ENCODE data around the gene CCDC27. TPM values are rescaled to one million over a fixed set of nuclear protein-coding genes. Genes with fewer than 3 reads are reported as not detected.

CCDC27 gene
- total RNA-seq, 1 experiment from 2014 or later = not detected

- TF ChIP-seq YY1 (IDR thresholded peaks at IDR 0.05; ENCODE audit: extremely low read depth, insufficient replicate concordance, low read depth, low read length) (no peak), FOSL1 (IDR thresholded peaks at IDR 0.05; ENCODE audit: low read depth) (no peak)
Observed at GRCh38 chr1:3735027-3735681, 17.1 kb upstream of the CCDC27 start (continued).

GRCh38 chr1:3735688-3736087, 16.6 kb upstream of the CCDC27 start:
- no peaks in the 10 kb centered on the region for H3K4me1 ChIP-seq (ENCODE audit: control insufficient read depth in 1 of 2, insufficient read depth in 2 of 2, low read length in 2 of 2)
- no peak overlapping the region for H3K4me3 ChIP-seq (replicated peaks in 1 of 2; ENCODE audit: low read depth in 1 of 2, low read length in 2 of 2)
- ChIA-PET CTCF (no interaction called here), POLR2A (no interaction called here), RAD21 (ENCODE audit: low non-redundant PET in 1 of 2, low total read pairs in 2 of 2, uncharacterized antibody in 2 of 2, unreplicated experiment in 2 of 2) (no interaction called here)
- no peak overlapping the region for H2AFZ ChIP-seq (ENCODE audit: low read depth, low read length, poor library complexity, severe bottlenecking)
- no peaks in the 10 kb centered on the region for H3K79me2 ChIP-seq (ENCODE audit: insufficient read depth, low read length)
- intact Hi-C loops (cut with micrococcal nuclease) = no loop called here
- DNase-seq (ENCODE audit: low read depth, low spot score) = no peak
- H3K27ac ChIP-seq (ENCODE audit: low read depth, low read length) = no peak overlapping the region
- H3K9ac ChIP-seq (ENCODE audit: low read length) = no peak overlapping the region
- no TSS peak for BruUV-seq (replicated peaks)
- H3K9me3 ChIP-seq (ENCODE audit: control insufficient read depth in 1 of 2, insufficient read depth in 1 of 2, low read depth in 1 of 2, low read length in 2 of 2) = no peaks in the 10 kb centered on the region
- TF ChIP-seq ELF1 (IDR thresholded peaks at IDR 0.05; ENCODE audit: borderline replicate concordance, low read depth) = no peak
- no peaks in the 10 kb centered on the region for H3K36me3 ChIP-seq (ENCODE audit: control insufficient read depth in 1 of 2, insufficient read depth in 2 of 2, low read length in 2 of 2)
- no peaks in the 10 kb centered on the region for H3K9me2 ChIP-seq (ENCODE audit: insufficient read depth)
- no peaks in the 10 kb centered on the region for H3K27me3 ChIP-seq (ENCODE audit: insufficient read depth, low read length)
- H3K4me2 ChIP-seq (ENCODE audit: low read length) = no peak overlapping the region
- no peaks in the 10 kb centered on the region for H4K20me1 ChIP-seq (ENCODE audit: insufficient read depth)
- ATAC-seq = no peak

DNA sequence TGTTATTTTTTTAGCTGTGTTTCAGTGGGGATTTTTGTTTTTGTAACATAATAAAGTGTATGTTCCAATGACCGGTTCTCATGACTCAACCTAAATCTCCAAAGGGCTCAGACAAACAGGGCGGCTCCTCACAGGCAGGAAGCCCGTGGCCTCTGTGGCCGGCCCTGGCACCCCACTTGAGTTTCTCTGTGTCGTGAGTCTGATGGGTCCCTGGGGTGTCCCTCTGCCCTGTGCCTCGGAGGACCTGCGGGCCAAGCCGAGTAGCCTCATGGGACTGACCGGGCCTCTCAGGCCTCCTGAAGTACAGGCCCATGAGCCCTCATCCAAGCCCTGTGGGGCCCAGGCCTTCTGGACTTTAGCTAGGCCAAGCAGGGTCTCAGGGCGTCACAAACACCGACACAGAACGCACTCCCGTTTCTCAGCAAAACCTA, 16.1 kb upstream of the CCDC27 start:
- Histone ChIP-seq H4K20me1 (ENCODE audit: insufficient read depth) (no peaks in the 10 kb centered on the region), H3K9ac (ENCODE audit: low read length) (no peak overlapping the region), H3K9me3 (ENCODE audit: control insufficient read depth in 1 of 2, insufficient read depth in 1 of 2, low read depth in 1 of 2, low read length in 2 of 2) (no peaks in the 10 kb centered on the region), H3K9me2 (ENCODE audit: insufficient read depth) (no peaks in the 10 kb centered on the region), H3K27ac (ENCODE audit: low read depth, low read length) (no peak overlapping the region), H3K4me3 (replicated peaks in 1 of 2; ENCODE audit: low read depth in 1 of 2, low read length in 2 of 2) (no peak overlapping the region), H3K4me1 (ENCODE audit: control insufficient read depth in 1 of 2, insufficient read depth in 2 of 2, low read length in 2 of 2) (no peaks in the 10 kb centered on the region), H3K79me2 (ENCODE audit: insufficient read depth, low read length) (no peaks in the 10 kb centered on the region), H3K27me3 (ENCODE audit: insufficient read depth, low read length) (no peaks in the 10 kb centered on the region), H3K4me2 (ENCODE audit: low read length) (no peak overlapping the region), H3K36me3 (ENCODE audit: control insufficient read depth in 1 of 2, insufficient read depth in 2 of 2, low read length in 2 of 2) (no peaks in the 10 kb centered on the region), H2AFZ (ENCODE audit: low read depth, low read length, poor library complexity, severe bottlenecking) (no peak overlapping the region)
- BruUV-seq (replicated peaks) = no TSS peak
- DNase-seq (ENCODE audit: low read depth, low spot score) = no peak
- CTCF ChIA-PET = no interaction called here
- RAD21 ChIA-PET (ENCODE audit: low non-redundant PET in 1 of 2, low total read pairs in 2 of 2, uncharacterized antibody in 2 of 2, unreplicated experiment in 2 of 2) = no interaction called here
- no peak for ATAC-seq
- POLR2A ChIA-PET = no interaction called here
- intact Hi-C loops (cut with micrococcal nuclease) = no loop called here
- TF ChIP-seq POLR2A (IDR thresholded peaks at IDR 0.05; ENCODE audit: borderline replicate concordance, extremely low read depth, insufficient read depth, insufficient read length) = no peak
- no peak for TF ChIP-seq RAD21 (IDR thresholded peaks at IDR 0.05; ENCODE audit: low read depth)
- TF ChIP-seq SIN3A (IDR thresholded peaks at IDR 0.05; ENCODE audit: low read depth) = no peak
- TF ChIP-seq EZH2phosphoT487 (IDR thresholded peaks at IDR 0.05; ENCODE audit: borderline replicate concordance) = no peak
- no peak for TF ChIP-seq CBX3 (IDR thresholded peaks at IDR 0.05; ENCODE audit: low read depth)
- no peak for TF ChIP-seq YY1 (IDR thresholded peaks at IDR 0.05; ENCODE audit: extremely low read depth, insufficient replicate concordance, low read depth, low read length)
- no peak for TF ChIP-seq REST (IDR thresholded peaks at IDR 0.05; ENCODE audit: low read depth)
- no peak for TF ChIP-seq ZNF274 (IDR thresholded peaks at IDR 0.05; ENCODE audit: low read depth, low read length)
- TF ChIP-seq, protein P1, sequence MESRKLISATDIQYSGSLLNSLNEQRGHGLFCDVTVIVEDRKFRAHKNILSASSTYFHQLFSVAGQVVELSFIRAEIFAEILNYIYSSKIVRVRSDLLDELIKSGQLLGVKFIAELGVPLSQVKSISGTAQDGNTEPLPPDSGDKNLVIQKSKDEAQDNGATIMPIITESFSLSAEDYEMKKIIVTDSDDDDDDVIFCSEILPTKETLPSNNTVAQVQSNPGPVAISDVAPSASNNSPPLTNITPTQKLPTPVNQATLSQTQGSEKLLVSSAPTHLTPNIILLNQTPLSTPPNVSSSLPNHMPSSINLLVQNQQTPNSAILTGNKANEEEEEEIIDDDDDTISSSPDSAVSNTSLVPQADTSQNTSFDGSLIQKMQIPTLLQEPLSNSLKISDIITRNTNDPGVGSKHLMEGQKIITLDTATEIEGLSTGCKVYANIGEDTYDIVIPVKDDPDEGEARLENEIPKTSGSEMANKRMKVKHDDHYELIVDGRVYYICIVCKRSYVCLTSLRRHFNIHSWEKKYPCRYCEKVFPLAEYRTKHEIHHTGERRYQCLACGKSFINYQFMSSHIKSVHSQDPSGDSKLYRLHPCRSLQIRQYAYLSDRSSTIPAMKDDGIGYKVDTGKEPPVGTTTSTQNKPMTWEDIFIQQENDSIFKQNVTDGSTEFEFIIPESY (IDR thresholded peaks at IDR 0.05; ENCODE audit: extremely low read depth, insufficient replicate concordance, low read length) = no peak
- TF ChIP-seq ELF1 (IDR thresholded peaks at IDR 0.05; ENCODE audit: borderline replicate concordance, low read depth) = no peak
- TF ChIP-seq ATF3 (IDR thresholded peaks at IDR 0.05) = no peak
- no peak for TF ChIP-seq CEBPB (IDR thresholded peaks at IDR 0.05; ENCODE audit: low read depth)

All from HCT116 (cell line).